Endothelial cell of umbilical vein (primary cell): ENCODE results near the gene RNU1-2.
"Not testable (repeated sequence)": the region's sequence is repeated elsewhere in the genome, so short reads cannot be mapped to it uniquely, and the experiment has no call there.

Experiments
- EZH2 ChIP-seq: IDR thresholded peaks from 2 replicates; pipeline ENCODE4 v1.6.1; 2012; ENCODE audit warnings: borderline replicate concordance, low read depth, mild to moderate bottlenecking, moderate library complexity, low read length, inconsistent platforms; ENCODE audit not compliant: severe bottlenecking
- JUN ChIP-seq: IDR thresholded peaks from 2 replicates; pipeline ENCODE4 v1.6.1; 2011; ENCODE audit warnings: borderline replicate concordance, low read depth; ENCODE audit not compliant: insufficient read length, insufficient read depth
- POLR2A ChIP-seq: IDR thresholded peaks from 2 replicates; pipeline ENCODE4 v1.6.1; 2012; ENCODE audit warnings: low read depth, mild to moderate bottlenecking, control low read depth, low read length
- POLR2AphosphoS5 ChIP-seq: IDR thresholded peaks from 2 replicates; pipeline ENCODE4 v1.6.1; 2012; ENCODE audit warnings: low read depth, mild to moderate bottlenecking, control low read depth, low read length, moderate library complexity; ENCODE audit not compliant: insufficient read depth
- TF ChIP-seq, protein P1 (sequence below), 2 donors: IDR thresholded peaks; 1 replicate in 1 of 2; 2 replicates in 1 of 2; pipeline ENCODE4 v1.5.1; 2011; ENCODE audit warnings: low read length in 2 of 2, mild to moderate bottlenecking in 2 of 2, moderate library complexity in 2 of 2, control low read depth in 1 of 2, inconsistent platforms in 1 of 2, low read depth in 1 of 2; ENCODE audit not compliant: insufficient read depth in 1 of 2; ENCODE audit errors: extremely low read depth in 1 of 2
- TF ChIP-seq, protein P2 (sequence below): IDR thresholded peaks from 2 replicates; pipeline ENCODE4 v1.6.1; 2011; ENCODE audit not compliant: insufficient read depth, insufficient read length

DNA sequence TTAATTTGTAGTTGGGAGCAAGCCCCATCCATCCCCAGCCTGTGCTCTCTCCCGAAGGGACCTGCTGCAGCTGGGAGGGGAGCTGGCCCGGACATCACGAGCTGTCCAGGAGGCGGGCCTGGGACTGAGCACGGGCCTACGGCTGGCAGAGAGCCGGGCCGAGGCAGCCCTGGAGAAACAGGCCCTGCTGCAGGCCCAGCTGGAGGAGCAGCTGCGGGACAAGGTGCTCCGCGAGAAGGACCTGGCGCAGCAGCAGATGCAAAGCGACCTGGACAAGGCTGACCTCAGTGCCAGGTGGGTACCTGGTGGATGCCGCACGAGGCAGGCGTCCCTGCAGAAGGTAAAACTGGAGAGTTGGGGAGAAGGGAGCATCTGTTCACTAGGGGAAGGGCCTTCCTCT is 40.8 kb downstream of the RNU1-2 start:
- TF ChIP-seq, protein P1, sequence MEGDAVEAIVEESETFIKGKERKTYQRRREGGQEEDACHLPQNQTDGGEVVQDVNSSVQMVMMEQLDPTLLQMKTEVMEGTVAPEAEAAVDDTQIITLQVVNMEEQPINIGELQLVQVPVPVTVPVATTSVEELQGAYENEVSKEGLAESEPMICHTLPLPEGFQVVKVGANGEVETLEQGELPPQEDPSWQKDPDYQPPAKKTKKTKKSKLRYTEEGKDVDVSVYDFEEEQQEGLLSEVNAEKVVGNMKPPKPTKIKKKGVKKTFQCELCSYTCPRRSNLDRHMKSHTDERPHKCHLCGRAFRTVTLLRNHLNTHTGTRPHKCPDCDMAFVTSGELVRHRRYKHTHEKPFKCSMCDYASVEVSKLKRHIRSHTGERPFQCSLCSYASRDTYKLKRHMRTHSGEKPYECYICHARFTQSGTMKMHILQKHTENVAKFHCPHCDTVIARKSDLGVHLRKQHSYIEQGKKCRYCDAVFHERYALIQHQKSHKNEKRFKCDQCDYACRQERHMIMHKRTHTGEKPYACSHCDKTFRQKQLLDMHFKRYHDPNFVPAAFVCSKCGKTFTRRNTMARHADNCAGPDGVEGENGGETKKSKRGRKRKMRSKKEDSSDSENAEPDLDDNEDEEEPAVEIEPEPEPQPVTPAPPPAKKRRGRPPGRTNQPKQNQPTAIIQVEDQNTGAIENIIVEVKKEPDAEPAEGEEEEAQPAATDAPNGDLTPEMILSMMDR (IDR thresholded peaks at IDR 0.05; ENCODE audit: extremely low read depth in 1 of 2, insufficient read depth in 1 of 2, low read depth in 1 of 2, low read length in 2 of 2) = not testable (repeated sequence)
- not testable (repeated sequence) for TF ChIP-seq POLR2AphosphoS5, EZH2, JUN, POLR2A
- TF ChIP-seq, protein P2, sequence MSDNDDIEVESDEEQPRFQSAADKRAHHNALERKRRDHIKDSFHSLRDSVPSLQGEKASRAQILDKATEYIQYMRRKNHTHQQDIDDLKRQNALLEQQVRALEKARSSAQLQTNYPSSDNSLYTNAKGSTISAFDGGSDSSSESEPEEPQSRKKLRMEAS = not testable (repeated sequence)
